GM12878 (cell line): ENCODE results near the gene NDUFV1. TPM values are rescaled to one million over a fixed set of nuclear protein-coding genes. Genes with fewer than 3 reads are reported as not detected.

Experiments
- ATAC-seq: fragments of 200-7000 bp; cut with Tn5 transposase; 3 replicates; pipeline ENCODE4 v1.9.1; 2020; ENCODE audit warnings: mild to moderate bottlenecking, moderate library complexity
- BruUV-seq: library from RNA; stranded (reverse); fragments of 400-500 nt; replicated peaks from 2 replicates; lab custom pipeline; 2021; lab: Mats Ljungman, UMichigan
- CTCF ChIA-PET: fragments of 300-600 bp; sonication (Branson Sonifier 250); formaldehyde crosslinking; extraction: SDS; loops from one replicate; lab custom pipeline; 2021; ENCODE audit warnings: inconsistent platforms; lab: Yijun Ruan, JAX
- POLR2A ChIA-PET: fragments of 350-600 bp; formaldehyde crosslinking; extraction: SDS; loops from one replicate; lab custom pipeline; 2021; ENCODE audit warnings: inconsistent platforms; lab: Charles Lee
- RAD21 ChIA-PET: fragments of 300-600 bp; sonication (Branson Sonifier 250); formaldehyde crosslinking; loops from one replicate; lab custom pipeline; 2023; ENCODE audit warnings: antibody characterized with exemption; ENCODE audit not compliant: unreplicated experiment; lab: Charles Lee
- SMC1A ChIA-PET: fragments of 300-600 bp; sonication (Branson Sonifier 250); formaldehyde crosslinking; loops from one replicate; lab custom pipeline; 2023; ENCODE audit not compliant: unreplicated experiment, uncharacterized antibody; lab: Charles Lee
- DNase-seq: peaks from one replicate; pipeline ENCODE4 v3.0.0-alpha.2; 2011; ENCODE audit warnings: low read depth, low spot score
- FAIRE-seq: peaks from 3 replicates; lab custom pipeline; 2011; peaks lifted over from hg19 to GRCh38; lab: Jason Lieb, UNC
- H2AFZ ChIP-seq: 2 replicates; pipeline ENCODE4 v1.6.0; 2011; ENCODE audit warnings: low read depth, low read length, control low read depth; ENCODE audit not compliant: control insufficient read depth
- H3K27ac ChIP-seq: 2 replicates; pipeline ENCODE4 v1.5.1; 2011; ENCODE audit warnings: control low read depth; ENCODE audit not compliant: control insufficient read depth, insufficient read depth
- H3K27me3 ChIP-seq, 2 experiments: replicated peaks in 1 of 2; 2 replicates each; pipeline versions ENCODE4 v1.6.0 to v1.6.1; 2011; ENCODE audit warnings: low read length in 1 of 2; ENCODE audit not compliant: control insufficient read depth in 2 of 2, insufficient read depth in 2 of 2
- H3K36me3 ChIP-seq, 2 experiments: 2 replicates each; pipeline ENCODE4 v1.5.1; 2011; ENCODE audit warnings: low read length in 1 of 2; ENCODE audit not compliant: control insufficient read depth in 2 of 2, insufficient read depth in 2 of 2
- H3K4me1 ChIP-seq: 2 replicates; pipeline ENCODE4 v1.6.1; 2011; ENCODE audit warnings: mild to moderate bottlenecking, low read length, moderate library complexity, mixed read lengths; ENCODE audit not compliant: control insufficient read depth, insufficient read depth
- H3K4me2 ChIP-seq: 2 replicates; pipeline ENCODE4 v1.6.0; 2011; ENCODE audit warnings: control low read depth; ENCODE audit not compliant: control insufficient read depth, insufficient read depth
- H3K4me3 ChIP-seq: fragments of 200-600 bp; sonication (generic); 2 replicates; pipeline ENCODE4 v1.5.1; 2016
- H3K79me2 ChIP-seq: 2 replicates; pipeline ENCODE4 v1.6.0; 2011; ENCODE audit warnings: low read length; ENCODE audit not compliant: control insufficient read depth, insufficient read depth
- H3K9ac ChIP-seq: 2 replicates; pipeline ENCODE4 v1.8.0; 2011; ENCODE audit warnings: low read length, control low read depth, mixed read lengths; ENCODE audit not compliant: control insufficient read depth, insufficient read depth
- H3K9me3 ChIP-seq: replicated peaks from 3 replicates; pipeline ENCODE4 v1.5.1; 2011; ENCODE audit warnings: mild to moderate bottlenecking, low read length; ENCODE audit not compliant: control insufficient read depth, insufficient read depth
- H4K20me1 ChIP-seq: 2 replicates; pipeline ENCODE4 v1.6.0; 2011; ENCODE audit not compliant: control insufficient read depth, insufficient read depth
- ATF2 ChIP-seq: IDR thresholded peaks from 2 replicates; pipeline ENCODE4 v1.6.1; 2012; ENCODE audit warnings: low read length, inconsistent platforms
- BCLAF1 ChIP-seq: fragments of 450-650 bp; IDR thresholded peaks from 2 replicates; pipeline ENCODE4 v1.6.1; 2017; ENCODE audit warnings: antibody characterized with exemption, mild to moderate bottlenecking, moderate library complexity
- CEBPB ChIP-seq, 2 experiments: fragments of 150-350 bp in 1 of 2; IDR thresholded peaks; 2 replicates each; pipeline ENCODE4 v1.6.1; 2012 to 2014; ENCODE audit warnings: low read depth in 2 of 2, low read length in 2 of 2, borderline replicate concordance in 1 of 2, inconsistent platforms in 1 of 2
- ELK1 ChIP-seq: IDR thresholded peaks from 2 replicates; pipeline ENCODE4 v1.6.1; 2012; ENCODE audit warnings: low read depth, low read length, improper control_type of control experiment
- ETV6 ChIP-seq, 2 experiments: fragments of 450-650 bp in 1 of 2; IDR thresholded peaks in 1 of 2; conservative IDR thresholded peaks in 1 of 2; 2 replicates each; pipeline ENCODE4 v1.6.1; 2014; ENCODE audit warnings: antibody characterized with exemption in 1 of 2, borderline replicate concordance in 1 of 2, low read depth in 1 of 2, mild to moderate bottlenecking in 1 of 2, moderate library complexity in 1 of 2
- FOXK2 ChIP-seq: fragments of 450-650 bp; IDR thresholded peaks from 2 replicates; pipeline ENCODE4 v1.6.1; 2017; ENCODE audit warnings: mild to moderate bottlenecking, moderate library complexity
- HDAC6 ChIP-seq: fragments of 200-600 bp; sonication (generic); IDR thresholded peaks from one replicate; pipeline ENCODE4 v1.8.0; 2017; ENCODE audit warnings: antibody characterized with exemption; ENCODE audit not compliant: unreplicated experiment
- POU2F2 ChIP-seq: IDR thresholded peaks from 3 replicates; pipeline ENCODE4 v1.6.1; 2011; ENCODE audit warnings: low read depth, mild to moderate bottlenecking, low read length, borderline replicate concordance
- RAD21 ChIP-seq: IDR thresholded peaks from 2 replicates; pipeline ENCODE4 v1.6.1; 2011; ENCODE audit warnings: mild to moderate bottlenecking, low read depth, low read length, moderate library complexity; ENCODE audit not compliant: insufficient read depth
- SREBF1 ChIP-seq: IDR thresholded peaks from 2 replicates; pipeline ENCODE4 v1.6.1; 2012; ENCODE audit warnings: mild to moderate bottlenecking, low read length
- SUPT20H ChIP-seq: IDR thresholded peaks from 2 replicates; pipeline ENCODE4 v1.6.1; 2011; ENCODE audit warnings: low read depth, mild to moderate bottlenecking, low read length, moderate library complexity, borderline replicate concordance; ENCODE audit not compliant: control insufficient read depth
- TCF12 ChIP-seq: IDR thresholded peaks from 2 replicates; pipeline ENCODE4 v1.6.1; 2011; ENCODE audit warnings: low read depth, mild to moderate bottlenecking, low read length
- USF2 ChIP-seq: IDR thresholded peaks from 2 replicates; pipeline ENCODE4 v1.6.1; 2011; ENCODE audit warnings: low read depth, low read length, improper control_type of control experiment, borderline replicate concordance
- ZBTB33 ChIP-seq: fragments of 450-650 bp; IDR thresholded peaks from 2 replicates; pipeline ENCODE4 v1.6.1; 2017; ENCODE audit warnings: mild to moderate bottlenecking
- ZNF274 ChIP-seq: IDR thresholded peaks from one replicate; pipeline ENCODE4 v1.8.0; 2011; ENCODE audit not compliant: insufficient read length, insufficient read depth
- WGBS: methylation state at CpG from one replicate; pipeline ENCODE4 v1.1.6; 2016; ENCODE audit warnings: low lambda C conversion rate; ENCODE audit not compliant: insufficient replicate concordance, insufficient coverage; ENCODE audit errors: missing lambda C conversion rate; 5-methylcytosine and 5-hydroxymethylcytosine counted together
- in situ Hi-C: fragments of 300-500 bp; cut with MboI; formaldehyde crosslinking; loops from 9 replicates; pipeline ENCODE4 v1.14.3; 2018; ENCODE audit warnings: mixed read lengths
- intact Hi-C: fragments of 100-400 bp; cut with micrococcal nuclease; formaldehyde crosslinking; loops from one replicate; pipeline ENCODE4 v1.14.2; 2022; ENCODE audit not compliant: unreplicated experiment
- polyA plus RNA-seq, 11 experiments: library from polyadenylated mRNA; depleted of rRNA in 4 of 11; unstranded in 6 of 11; stranded (reverse) in 5 of 11; fragments of >200 nt; fragmentation: Nextera tagmentation in 4 of 11; fragmentation: Illumina TruSeq in 1 of 11; extraction: Ambion mirVana in 4 of 11; extraction: Trizol in 1 of 11; gene quantifications; 1 replicate in 1 of 11; 2 replicates in 10 of 11; pipeline versions ENCODE4 v1.2.1 to v1.2.3, GENCODE V29; 2011 to 2016; ENCODE audit warnings: inconsistent platforms in 2 of 11, missing spikeins in 2 of 11, low read depth in 1 of 11
- total RNA-seq, 4 experiments: library from RNA; depleted of rRNA in 3 of 4; stranded (reverse); fragments of >200 nt in 3 of 4; fragmentation: Illumina TruSeq in 1 of 4; extraction: Trizol in 1 of 4; gene quantifications; 2 replicates each; pipeline versions ENCODE4 v1.2.1 to v1.2.3, GENCODE V29; 2013 to 2021

The NDUFV1 gene
- total and polyA plus RNA-seq, 10 of the 15 experiments (the other 5 are each of a cell fraction or from before 2014, with no cell fraction given), result 8.2 to 380 (median 231) TPM

GRCh38 chr11:67581469-67581868, 25.3 kb upstream of the NDUFV1 start:
- H3K4me2 ChIP-seq, result no peak overlapping the region
- no peak for TF ChIP-seq ZNF274
- no peak for TF ChIP-seq USF2
- TF ChIP-seq TCF12, result no peak
- no peak for TF ChIP-seq FOXK2
- no peak for TF ChIP-seq ELK1
- TF ChIP-seq ATF2, result no peak
- TF ChIP-seq POU2F2, result no peak
- no peak for TF ChIP-seq HDAC6
- TF ChIP-seq RAD21, result no peak
- no peak for TF ChIP-seq ETV6 (conservative IDR thresholded peaks at IDR 0.05 in 1 of 2, IDR thresholded peaks at IDR 0.05 in 1 of 2; ENCODE audit: borderline replicate concordance in 1 of 2, low read depth in 1 of 2)
- no peak for TF ChIP-seq ZBTB33
- no peak for TF ChIP-seq CEBPB (IDR thresholded peaks at IDR 0.05; ENCODE audit: borderline replicate concordance in 1 of 2, low read depth in 2 of 2, low read length in 2 of 2)
- TF ChIP-seq SREBF1, result no peak
- no peak for TF ChIP-seq SUPT20H
- no peak for TF ChIP-seq BCLAF1

More at GRCh38 chr11:67581469-67581868, 25.3 kb upstream of the NDUFV1 start:
- Histone ChIP-seq H3K79me2 (peaks cover 38% of the 10 kb centered on the region), H3K4me1 (peaks cover 38% of the 10 kb centered on the region), H3K27ac (no peak overlapping the region), H3K27me3 (peaks cover 0 to 1% of the 10 kb centered on the region in 2 experiments; a peak in 2 of 4 replicates), H3K9ac (no peak overlapping the region), H2AFZ (no peak overlapping the region), H3K4me3 (no peak overlapping the region), H3K36me3 (peaks cover 4 to 5% of the 10 kb centered on the region in 2 experiments; a peak in 3 of 4 replicates), H3K9me3 (no peaks in the 10 kb centered on the region; the same call in 2 of the 3 replicates), H4K20me1 (no peaks in the 10 kb centered on the region)
- DNase-seq (no peak), FAIRE-seq (no peak), ATAC-seq (no peak)
- intact Hi-C loops, result no loop called here
- ChIA-PET CTCF (interaction anchor here (1.2 to 5.8 kb wide), 12 partner anchors 18 to 236 kb away, joined by 3 to 54 read pairs (median 7); partner anchors contain the start of genes NUDT8 and PITPNM1), POLR2A (interaction anchor here (1.1 to 3.8 kb wide), 2 partner anchors 33 to 48 kb away, joined by 6 to 25 read pairs; partner anchors contain the start of gene NUDT8), SMC1A (interaction anchor here (0.6 to 2.3 kb wide), 7 partner anchors 10 to 78 kb away, joined by 3 to 15 read pairs (median 6); no protein-coding TSS in a partner anchor), RAD21 (interaction anchor here (0.6 to 3.6 kb wide), 8 partner anchors 19 to 196 kb away, joined by 3 to 38 read pairs (median 4); partner anchors contain the start of gene NUDT8)
- WGBS, result 90% methylated on average over 11 of the region's 11 CpGs
- in situ Hi-C loops, result no loop called here
- BruUV-seq, result no TSS peak
